ENCODE results near the gene LUZP2.

- TF ChIP-seq EZH2 (IDR thresholded peaks at IDR 0.05; ENCODE audit: borderline replicate concordance, insufficient read depth, low read length, poor library complexity, severe bottlenecking) = no peak
- no peak for TF ChIP-seq CTCF (IDR thresholded peaks at IDR 0.05; ENCODE audit: poor library complexity, severe bottlenecking)
- TF ChIP-seq REST (IDR thresholded peaks at IDR 0.05; ENCODE audit: borderline replicate concordance) = no peak
- TF ChIP-seq POLR2AphosphoS5 (IDR thresholded peaks at IDR 0.05) = no peak
- no peak for TF ChIP-seq SMC3 (conservative IDR thresholded peaks at IDR 0.05; ENCODE audit: poor library complexity)
- TF ChIP-seq EP300 (conservative IDR thresholded peaks at IDR 0.05; ENCODE audit: poor library complexity, severe bottlenecking) = no peak
- no peak for TF ChIP-seq TAF1 (IDR thresholded peaks at IDR 0.05; ENCODE audit: low read depth)
- no peak for TF ChIP-seq MXI1 (conservative IDR thresholded peaks at IDR 0.05; ENCODE audit: poor library complexity, severe bottlenecking)
- no peak for TF ChIP-seq RAD21 (conservative IDR thresholded peaks at IDR 0.05)
Measured at GRCh38 chr11:24820541-24820940, 323.7 kb downstream of the LUZP2 start.

All from neural cell (in vitro differentiated cells).